GM18909 (cell line): Measurements from ENCODE around the gene SLC2A9.

Experiments used
- ATAC-seq: cut with Tn5 transposase; IDR thresholded peaks from one replicate; pipeline ENCODE4 v1.9.1; 2021; ENCODE audit warnings: mild to moderate bottlenecking; ENCODE audit not compliant: unreplicated experiment, poor library complexity

SLC2A9 gene

DNA sequence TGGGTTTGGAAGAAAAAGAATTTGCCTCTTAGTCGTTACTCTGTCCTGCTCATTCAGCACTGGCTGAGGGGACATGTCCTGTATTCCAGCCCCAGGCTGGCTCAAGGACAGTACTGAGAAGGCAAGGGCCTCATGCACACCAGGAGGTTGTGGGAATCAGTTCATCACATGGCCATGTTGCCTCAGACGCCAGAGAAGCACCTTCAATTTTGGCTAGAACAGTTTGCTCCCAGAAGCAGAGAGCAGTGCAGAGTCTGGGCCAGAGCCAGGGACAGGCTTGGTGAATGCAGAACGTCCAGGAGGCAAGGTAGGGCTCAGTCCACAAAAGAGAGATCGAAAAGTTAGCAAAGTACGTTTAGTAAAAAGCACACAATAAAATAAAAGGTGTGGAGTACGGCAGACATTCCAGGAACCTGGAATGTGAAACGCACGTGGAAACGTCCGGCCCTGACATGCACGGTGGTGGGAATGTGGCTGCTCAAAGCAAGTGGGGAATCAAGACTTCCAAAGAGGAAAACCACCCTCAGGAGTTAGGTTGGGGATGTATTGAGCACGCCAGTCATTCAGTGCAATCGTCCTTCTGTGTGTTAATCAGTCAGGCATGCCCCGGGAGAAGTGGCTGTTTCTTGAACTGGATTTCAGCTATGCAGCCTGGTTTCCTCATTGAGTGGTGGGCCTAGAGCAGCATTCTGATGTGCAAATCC, 1.2 kb upstream of the SLC2A9 start:
- no peak for ATAC-seq

DNA sequence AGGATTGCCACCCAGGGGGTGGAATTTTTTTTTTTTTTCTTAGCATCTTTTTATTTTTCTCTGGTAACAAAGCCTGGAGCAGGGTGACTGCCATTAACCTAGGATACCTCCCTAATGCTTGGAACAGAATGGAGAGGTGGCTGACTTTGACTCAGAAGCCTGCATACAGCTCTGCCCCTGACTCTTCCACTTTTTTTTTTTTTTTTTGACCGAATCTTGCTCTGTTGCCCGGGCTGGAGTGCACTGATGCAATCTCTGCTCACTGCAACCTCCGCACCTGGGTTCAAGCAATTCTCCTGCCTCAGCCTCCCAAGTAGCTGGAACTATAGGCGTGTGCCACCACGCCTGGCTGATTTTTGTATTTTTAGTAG, 341 bp upstream of the SLC2A9 start:
- ATAC-seq, result no peak

DNA sequence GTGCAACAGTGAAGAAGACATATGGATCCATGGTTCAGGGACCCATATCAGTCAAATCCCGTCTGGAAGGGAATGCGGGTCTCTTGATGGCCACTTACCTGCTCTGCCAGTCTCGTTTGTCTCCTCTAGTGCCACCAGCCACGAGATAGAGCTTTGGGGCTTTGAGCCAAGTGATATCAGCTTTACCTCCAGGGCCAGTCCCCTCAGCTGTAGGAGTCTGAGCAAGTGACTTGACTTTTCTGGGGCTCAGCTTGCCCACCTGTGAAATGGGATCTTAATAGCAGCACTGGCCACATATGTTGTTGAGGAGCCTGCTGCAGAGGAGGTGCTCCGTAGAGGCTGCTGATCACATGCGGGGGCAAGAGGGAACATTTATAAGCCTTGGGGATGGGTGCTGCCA, 1.2 kb downstream of the SLC2A9 start:
- ATAC-seq, result no peak

DNA sequence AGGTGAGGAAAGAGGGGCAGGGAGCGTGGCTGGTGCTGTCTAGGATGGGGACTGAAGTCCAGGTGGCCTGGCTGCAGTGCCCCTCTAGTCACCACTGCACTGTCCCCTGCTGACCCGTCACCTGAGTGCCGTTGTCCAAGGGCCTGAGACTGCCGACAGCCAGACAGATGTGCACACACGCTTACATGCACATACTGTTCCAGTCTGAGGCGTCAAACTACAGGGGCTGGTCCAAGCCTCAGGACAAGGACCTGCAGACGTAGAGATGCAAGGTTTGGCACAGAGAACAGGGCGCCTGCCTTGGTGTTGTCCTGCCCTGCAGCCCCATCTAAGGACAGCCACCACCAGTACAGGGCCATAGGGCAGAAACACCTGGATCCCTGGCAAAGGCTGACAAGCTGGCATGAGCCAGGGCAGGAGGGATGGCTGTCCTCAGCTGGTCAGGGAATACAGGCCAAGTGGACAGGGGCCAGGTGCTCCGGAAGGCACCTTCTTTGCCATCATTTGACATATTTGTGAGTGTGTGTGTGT, 1.7 kb downstream of the SLC2A9 start:
- ATAC-seq, result no peak

DNA sequence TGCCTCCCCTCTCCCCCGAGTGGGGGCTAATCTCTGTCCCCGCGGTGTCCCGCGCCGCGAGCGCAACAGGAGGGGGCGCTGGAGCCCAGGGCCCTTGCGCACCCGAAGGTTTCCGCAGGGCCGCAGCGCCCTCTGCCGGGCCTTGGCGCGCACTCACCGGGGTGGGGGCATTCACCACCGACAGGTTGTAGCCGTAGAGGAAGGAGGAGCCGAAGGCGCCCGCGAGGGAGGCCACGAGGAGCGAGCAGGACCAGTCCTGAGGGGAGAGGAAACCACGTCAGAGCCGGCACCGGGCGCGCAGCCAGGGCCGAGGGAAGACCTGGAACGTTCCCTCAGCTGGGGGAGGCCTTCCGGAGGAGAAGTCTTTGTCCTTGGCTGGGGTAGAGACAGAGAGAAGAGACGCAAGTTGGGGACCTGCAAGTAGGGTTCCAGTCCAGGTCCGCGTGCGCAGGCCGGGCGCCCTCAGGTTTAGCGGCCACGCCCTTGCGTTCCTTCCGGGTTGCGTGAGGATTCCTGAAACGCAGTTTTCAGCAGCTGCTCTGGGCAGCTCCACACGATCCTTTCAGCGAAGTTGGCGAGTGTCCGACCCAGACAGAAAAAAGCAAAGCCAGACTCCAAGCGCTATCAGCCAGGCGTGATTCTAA, 2.4 kb downstream of the SLC2A9 start:
- peak; percentile 98 for ATAC-seq

DNA sequence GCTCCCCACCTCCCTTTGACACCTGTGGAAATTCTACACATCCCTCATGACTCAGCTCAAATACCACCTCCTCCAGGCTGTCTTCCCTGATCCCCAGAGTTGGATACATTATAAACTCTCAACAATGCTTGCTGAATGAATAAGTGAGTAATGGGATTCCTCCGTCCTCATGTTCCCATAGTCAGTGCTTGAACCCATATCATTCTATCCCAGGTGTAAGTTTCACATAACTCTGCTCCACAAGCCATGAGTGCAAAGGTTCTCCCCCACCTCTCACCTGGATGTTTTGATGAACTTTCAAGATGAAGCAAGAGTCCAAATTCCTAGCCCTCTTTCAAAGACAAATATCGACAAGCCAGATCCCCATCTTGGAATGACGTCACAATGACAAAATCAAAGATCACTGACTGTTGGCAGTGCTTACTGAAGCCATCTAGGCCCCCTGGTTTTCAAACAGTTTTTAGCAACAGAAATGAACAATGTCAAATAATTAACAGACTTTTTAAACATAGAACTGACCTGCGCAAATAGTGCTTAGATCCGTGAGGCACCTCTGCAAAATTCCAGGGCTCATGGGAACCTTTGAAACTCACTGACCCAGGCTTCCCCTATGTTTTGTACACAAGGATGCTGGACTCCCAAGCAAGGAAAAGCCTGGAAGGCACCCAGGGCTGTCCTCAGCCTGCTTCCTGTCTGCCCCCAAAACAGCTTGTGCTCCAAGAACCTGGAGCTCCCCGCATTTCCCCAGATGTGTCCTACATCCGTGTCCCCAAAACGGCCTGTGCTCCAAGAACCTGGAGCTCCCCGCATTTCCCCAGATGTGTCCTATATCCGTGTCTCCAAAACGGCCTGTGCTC, 4.0 kb downstream of the SLC2A9 start:
- ATAC-seq, result no peak

DNA sequence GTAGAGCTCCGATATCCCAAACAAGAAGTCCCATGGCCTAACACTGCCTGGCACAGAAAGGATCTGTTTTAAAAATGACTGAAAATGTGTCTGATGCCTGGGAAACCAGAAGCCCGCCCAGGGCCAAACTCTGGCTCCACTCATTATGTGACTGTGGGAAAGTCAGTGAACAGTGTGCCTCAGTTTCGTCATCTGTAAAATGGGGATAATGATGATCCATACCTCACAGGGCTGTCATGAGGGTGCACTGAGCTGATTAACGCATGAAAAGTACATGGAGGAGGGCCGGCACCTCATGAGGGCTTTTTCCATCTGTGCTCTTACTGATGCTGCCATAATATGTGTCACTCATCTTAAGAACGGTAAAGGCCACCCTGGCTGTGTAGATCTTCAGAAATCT, 5.1 kb downstream of the SLC2A9 start:
- ATAC-seq, result no peak

DNA sequence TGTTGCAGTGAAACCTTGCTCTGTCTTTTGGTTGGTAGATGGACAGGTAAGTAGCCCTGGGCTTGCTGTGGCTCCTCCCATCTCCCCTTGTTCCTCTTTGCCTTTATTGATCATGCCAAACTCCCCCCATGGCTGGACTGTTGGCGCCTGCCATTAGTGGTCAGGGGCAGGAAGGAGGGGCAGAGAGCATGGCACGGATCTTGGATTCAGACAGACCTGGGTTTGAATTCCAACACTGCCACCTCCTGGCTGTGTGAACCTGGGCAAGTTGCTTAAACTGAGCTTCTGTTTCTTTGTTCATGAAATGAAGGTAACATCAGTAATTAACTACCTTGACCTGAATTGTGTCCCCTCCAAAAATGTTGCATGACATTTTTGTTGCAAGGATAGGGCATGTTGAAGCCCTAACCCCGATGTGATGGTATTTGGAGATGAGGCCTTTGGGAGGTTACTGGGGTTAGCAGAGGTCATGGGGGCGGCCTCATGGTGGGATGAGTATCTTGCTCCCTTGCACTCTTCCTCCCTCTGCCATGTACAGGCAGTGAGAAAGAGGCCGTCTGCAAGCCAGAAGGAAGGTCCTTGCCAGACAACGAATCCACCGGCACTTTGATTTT, 6.0 kb downstream of the SLC2A9 start:
- ATAC-seq, result no peak

DNA sequence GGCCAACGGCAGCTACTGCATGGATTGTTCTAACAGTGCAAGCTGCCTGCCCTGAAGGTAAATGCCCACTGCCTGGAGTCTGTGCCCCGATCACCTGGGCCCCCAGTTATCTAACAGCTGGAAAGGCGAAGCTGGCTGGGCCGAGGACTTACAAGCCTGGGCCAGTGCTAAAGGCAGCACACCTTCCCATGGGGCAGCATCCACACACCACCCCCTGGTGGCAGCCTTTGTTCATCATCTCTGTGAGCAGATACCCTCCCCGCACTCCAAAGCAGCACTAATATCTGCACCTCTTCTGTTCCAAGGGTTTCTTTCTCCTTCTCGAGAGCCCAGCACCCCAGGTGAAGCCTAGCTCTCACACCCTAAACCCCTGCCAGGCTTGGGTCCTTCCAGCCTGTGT, 7.6 kb downstream of the SLC2A9 start:
- peak; percentile 61 for ATAC-seq

DNA sequence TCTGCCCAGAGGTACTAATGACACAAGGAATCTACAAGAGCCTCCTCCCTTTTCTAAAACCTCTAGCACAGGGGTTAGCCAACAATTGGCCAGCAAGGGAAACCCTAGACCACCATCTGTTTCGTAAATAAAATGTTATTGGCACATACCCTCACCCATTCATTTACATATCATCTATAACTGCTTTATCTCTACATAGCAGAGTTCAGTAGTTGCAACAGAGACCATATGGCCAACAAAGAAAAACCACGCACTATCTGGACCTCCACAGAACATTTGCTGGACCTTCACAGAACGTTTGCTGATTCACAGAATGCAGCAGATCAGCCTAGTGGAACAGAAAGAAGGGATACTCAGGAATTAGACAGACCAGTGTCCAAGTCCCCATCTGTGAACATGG, 9.4 kb downstream of the SLC2A9 start:
- no peak for ATAC-seq

DNA sequence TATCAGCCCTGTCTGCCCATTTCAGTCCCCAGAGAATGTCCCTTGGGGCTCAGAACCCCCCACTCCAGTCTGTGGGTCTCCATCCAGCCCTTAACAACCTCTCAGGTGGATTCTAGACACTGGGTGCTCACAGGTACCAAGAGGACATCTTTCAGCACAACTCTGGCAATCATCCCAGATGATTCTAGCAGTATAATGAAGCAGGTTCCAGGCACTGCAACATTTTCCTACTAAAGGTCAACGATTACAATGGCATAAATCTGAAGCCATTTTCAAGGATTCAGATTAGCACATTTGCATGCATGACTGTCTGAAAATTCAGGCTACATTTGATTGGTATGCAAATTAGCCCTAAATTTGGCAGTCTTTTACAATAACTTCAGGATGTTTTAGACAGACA, 10.0 kb downstream of the SLC2A9 start:
- ATAC-seq, result no peak

DNA sequence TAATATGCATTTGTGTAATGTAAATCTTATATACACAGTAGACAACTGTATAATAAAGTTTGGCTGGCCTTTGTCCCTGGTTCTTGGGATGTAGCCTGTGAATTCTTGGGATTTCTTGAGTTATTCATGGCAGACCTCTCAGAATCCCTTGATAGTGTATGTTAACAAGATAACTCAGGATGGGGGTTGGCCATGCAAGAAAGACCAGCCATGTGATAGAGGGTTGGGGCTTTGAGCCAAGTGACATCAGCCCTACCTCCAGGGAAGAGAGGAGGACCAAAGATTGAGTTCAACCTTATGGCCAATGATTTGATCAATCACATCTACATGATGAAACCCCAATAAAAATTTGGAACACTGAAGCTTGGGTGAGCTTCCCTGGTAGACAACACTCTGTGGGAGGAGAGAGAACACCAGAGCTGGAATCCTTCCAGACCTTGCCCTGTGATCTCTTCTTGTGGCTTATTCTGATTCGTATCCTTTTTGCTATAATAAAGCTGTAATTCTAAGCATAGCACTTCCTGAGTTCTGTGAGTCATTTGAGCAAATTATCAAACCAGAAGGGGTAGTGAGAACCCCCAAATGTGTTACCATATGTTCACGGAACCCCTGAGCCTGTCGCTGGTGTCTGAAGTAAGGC, 11.3 kb downstream of the SLC2A9 start:
- ATAC-seq, result no peak

DNA sequence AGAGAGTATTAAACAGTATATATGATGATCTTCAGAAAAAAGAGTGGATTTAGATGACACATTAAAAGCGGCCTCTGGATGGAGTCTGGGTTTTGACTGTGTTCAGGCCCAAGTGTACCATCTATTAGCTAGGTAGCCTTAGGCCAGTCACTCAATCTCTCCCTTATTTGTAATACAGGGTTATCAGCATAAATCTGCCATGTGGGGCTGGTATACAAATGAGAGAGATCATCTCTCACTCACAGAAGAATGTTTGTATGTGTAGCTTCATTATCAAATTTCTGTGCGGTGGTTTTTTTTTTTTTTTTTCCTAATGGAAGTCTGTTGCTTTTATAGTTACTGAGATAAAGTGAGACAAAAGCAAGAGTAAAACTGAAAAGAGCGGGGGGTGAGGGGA, 12.7 kb downstream of the SLC2A9 start:
- no peak for ATAC-seq

DNA sequence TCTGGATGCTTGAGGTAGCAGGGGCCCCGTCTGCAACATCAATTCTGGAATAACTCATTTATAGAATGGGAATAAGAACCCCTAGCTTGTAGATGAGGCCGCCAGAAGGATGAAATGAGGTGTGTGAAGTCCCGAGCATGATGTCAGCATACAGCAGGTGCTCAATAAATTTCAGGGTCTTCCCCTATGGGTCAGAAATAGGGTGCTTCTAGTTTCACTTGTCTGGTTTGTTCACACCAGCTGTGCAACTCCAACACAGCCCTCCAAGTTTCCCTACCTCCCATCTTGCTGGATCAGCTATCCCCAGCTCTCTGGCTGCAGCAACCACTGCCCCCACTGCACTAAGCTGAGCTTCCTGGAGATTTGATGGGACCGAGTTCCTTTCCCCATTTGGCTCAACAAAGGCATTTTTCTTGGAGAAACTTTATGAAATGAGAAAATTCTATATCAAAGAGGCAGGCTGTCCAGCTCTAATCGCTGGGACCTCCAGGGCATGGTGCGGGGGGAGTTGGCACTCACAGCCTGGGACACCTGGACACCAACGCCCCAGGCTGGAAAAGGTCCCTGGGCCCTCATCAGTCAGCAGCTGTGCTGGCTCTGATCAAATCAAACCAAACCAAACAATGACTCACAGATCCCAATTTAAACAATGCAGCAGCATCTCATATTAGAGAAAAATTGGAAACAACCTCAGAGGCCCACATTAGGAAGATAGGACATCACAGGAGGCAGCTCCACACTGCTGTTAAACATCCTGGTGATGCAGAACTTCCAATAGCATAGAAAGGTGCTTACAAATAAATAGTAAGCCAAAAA, 13.3 kb downstream of the SLC2A9 start:
- ATAC-seq, result peak; percentile 40

DNA sequence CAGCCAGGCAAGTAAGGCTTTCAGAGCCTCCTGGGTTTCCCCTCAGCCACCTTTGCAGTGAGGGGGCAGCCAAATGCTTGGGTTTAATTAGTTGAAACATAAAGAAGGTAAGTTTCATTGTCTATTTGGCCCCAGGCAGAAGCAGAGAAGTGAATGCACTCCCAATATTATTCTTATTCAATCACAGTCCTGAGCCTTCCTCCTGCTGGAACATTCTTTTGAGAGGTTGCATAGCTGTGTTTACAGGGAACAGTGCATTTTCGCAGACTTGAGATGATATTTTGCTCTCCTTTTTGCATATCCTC, 13.9 kb downstream of the SLC2A9 start:
- ATAC-seq, result peak; percentile 36

DNA sequence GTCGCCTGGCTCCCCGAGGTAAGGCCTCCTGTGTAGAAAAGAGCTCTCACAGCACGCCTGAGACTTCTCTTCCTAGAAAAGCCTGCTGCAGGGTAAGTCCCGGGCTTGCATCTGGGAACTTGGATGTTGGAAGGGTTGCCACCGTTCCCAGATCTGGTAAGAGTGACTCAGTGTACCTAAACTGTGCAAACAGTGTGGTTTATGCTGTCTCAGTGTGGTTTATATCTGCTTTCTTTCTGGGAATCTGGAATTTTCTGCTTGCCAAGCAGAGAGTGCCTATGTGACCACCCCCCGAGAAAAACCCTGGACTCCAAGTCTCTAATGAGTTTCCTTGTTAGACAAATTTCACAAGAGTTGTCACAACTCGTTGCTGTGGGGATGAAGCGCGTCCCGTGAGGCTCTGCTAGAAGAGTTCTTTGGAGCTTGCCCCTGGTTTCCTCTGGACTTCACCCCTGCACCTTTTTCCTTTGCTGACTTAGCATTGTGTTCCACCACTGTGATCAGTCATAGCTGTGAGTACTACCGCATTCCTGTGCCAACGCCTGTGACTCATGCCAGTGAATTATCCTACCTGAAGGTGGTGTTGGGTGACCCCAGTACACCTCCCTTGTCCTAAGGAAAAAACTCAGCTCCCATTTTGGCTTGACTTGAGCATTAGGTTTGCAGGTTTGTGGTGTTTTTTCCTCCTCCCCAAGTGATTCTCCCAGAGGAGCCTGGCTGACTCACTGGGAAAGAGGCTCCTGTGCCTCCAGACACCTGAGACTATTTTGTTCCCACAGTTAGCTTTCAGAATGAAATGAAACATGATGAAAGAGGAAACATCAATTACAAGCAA, 14.5 kb downstream of the SLC2A9 start:
- ATAC-seq, result no peak

DNA sequence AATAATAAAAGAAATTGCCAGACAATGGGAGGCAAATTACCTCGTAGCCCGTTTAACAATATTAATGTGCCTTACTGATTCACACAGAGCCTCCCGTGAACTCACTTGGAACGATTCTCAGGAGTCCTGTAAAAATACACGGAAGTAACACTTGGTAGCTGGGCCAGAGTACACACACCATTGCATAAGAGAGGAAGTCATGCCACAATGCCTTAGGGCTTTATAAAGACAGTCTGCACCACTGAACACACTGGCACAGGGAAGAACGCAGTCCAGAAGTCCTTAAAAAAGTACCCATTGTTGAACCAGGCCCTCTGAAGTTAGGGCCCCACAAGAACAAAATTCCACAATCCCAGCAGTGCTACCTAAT, 15.1 kb downstream of the SLC2A9 start:
- peak; percentile 43 for ATAC-seq

DNA sequence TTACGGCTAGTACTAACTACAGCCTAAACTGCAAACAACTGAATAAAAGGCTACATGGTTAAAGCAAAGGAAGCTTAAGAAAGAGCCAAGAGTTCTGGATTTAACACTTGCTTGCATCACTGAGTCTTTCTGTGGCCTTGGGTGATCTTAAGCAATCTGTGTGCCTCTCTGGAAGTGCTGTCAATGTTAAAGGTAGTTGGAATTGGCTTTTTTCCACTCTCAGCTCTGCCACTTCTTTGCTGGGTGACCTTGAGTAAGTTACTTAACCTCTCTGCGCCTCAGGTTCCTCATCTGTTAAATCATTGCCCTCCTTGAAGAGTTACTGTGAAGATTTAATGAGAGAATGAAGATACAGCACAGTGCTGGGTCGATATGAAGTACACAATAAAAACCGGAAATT, 15.7 kb downstream of the SLC2A9 start:
- no peak for ATAC-seq

DNA sequence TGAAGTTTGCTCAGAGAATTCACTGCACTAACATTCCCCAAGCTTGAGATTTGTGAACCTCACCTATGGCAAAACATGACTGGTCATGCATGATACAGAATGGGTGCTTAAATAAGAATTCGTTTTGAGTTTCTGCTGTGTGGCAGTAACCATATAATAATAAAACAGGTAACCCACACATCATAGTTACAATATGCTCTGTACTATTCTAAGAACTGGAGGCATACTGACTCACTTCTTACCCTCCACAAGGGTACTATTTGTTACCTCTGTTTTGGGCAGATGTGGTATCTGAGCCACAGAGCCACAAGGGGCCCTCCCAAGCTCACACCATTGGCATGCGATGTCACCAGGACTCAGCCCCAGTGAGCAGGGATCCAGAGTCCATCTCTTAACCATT, 17.6 kb downstream of the SLC2A9 start:
- ATAC-seq, result peak; percentile 53
